DMS114 treated with DMSO at 0.1 percent for 48 hours (cell line): ENCODE results near the gene S100A14.

Experiments used
- DNase-seq: peaks from one replicate; lab custom pipeline; 2025; ENCODE audit not compliant: unreplicated experiment; lab: John Stamatoyannopoulos, UW

The S100A14 gene

DNA sequence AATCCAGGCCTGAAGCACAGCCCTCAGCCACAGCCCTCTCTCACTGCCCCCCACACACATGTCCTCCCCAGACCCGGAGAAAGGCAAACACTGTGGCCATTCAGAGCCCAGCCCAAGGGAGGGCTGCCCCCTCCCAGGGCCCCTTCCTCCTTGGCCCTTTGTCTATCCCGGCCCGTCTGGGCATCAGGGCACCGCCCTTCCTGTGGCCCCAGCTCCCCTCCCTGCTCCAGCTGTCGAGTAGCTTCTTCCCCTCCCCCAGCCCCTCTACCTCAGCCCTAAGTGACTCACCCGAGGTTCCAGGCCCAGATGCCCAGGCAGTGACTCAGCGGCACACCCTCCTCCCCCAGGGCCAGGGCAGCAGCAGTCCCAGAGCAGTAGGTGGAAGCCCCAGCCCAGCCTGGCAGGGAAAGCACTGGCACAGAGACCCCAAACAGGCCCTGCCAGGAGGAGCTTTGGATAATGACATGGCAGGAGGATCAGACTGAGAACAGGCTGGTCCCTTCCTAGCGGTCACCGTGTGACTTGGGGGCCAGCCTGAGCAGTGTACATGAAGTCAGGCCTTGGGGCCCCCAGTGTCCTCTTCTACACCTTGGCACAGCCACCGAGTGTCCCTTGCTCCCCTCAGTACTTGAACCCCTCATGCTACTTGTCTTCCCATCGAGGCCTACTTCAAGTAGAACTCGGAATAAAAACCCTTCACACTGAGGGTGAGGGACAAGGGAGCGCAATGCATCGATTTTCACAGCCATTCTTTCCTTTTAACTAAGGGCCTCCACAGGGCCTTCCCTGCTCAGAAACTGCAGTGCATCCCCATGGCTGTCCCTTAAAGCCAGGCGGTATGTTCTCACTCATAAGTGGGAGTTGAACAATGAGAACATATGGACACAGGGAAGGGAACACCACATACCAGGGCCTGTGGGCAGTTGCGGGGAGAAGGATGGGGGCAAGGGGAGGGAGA lies 49.4 kb downstream of the S100A14 start:
- no peak for DNase-seq

DNA sequence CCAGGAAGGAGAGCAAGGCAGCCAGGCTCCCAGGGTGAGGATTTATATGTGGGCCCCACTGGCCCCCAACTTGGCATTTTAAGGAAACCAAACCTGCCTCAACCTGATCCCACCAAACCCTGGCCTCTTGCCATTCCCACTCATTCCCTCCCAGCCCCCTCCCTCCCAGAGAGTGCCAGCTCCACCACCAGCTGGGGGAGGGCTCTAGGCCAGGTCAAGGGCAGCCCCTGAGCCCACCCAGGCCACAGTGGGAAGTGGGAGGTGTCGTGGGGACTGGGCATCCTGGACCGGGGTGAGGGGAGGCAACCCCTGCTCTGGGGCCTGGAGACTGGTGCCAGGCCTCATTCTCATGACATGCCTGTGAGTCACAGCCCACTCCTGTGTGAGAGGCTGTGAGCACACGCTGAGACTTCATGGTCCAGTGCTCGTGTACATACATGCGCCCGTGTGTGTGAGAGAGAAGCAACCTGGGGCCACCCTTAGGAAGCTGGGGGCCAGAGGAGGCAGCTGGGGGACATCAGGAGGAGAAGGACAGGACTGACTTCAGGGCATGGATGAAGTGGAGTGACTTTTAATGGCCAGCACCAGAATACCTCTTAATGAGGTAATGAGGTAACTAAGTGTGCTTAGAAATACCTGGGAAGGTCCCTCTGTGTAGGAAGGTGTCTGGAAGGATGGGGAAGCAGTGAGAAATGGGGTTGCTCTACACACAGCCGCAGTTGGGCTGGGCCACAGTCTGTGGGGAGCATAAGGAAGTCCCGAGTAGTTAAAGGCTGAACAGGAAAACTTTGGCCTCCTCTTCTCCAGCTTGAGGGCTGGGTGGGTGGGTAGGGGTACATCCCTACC lies 50.4 kb downstream of the S100A14 start, which contains the start of gene S100A2:
TSS of gene S100A2 (minus strand) at position 316 of the 846 bp plus-strand sequence. CDS start 1,967 bp downstream, outside the sequence.
- no peak for DNase-seq
